OCI-LY3 (cell line): ENCODE measurements around the gene DEXI.

ENCODE experiments used
- H2AFZ ChIP-seq: fragments of 200-600, 300-600 bp; shearing (Covaris generic); 2 replicates; pipeline ENCODE4 v1.6.0; 2014; ENCODE audit warnings: antibody characterized with exemption, low read depth, low read length
- H3K27ac ChIP-seq: fragments of 200-600, 300-600 bp; sonication (generic); 2 replicates; pipeline ENCODE4 v1.5.1; 2014; ENCODE audit warnings: mild to moderate bottlenecking, low read length, moderate library complexity, mixed read lengths
- H3K27me3 ChIP-seq: fragments of 200-600, 300-600 bp; sonication (generic); 2 replicates; pipeline ENCODE4 v1.6.1; 2014; ENCODE audit warnings: low read depth, low read length, mixed read lengths
- H3K36me3 ChIP-seq: fragments of 200-600, 300-600 bp; sonication (generic); replicated peaks from 2 replicates; pipeline ENCODE3; 2014; ENCODE audit warnings: low read depth, low read length, mixed read lengths
- H3K4me1 ChIP-seq: fragments of 300-600, 200-600 bp; sonication (generic); 2 replicates; pipeline ENCODE4 v1.6.1; 2014; ENCODE audit warnings: low read length, mixed read lengths
- H3K4me2 ChIP-seq: fragments of 200-600, 300-600 bp; sonication (generic); 2 replicates; pipeline ENCODE4 v1.6.1; 2014; ENCODE audit warnings: low read length, mixed read lengths
- H3K4me3 ChIP-seq: fragments of 300-600, 200-600 bp; sonication (generic); 2 replicates; pipeline ENCODE4 v1.5.1; 2014; ENCODE audit warnings: antibody characterized with exemption, mild to moderate bottlenecking, low read length, moderate library complexity
- H3K79me2 ChIP-seq: fragments of 300-600, 200-600 bp; shearing (Covaris generic); 2 replicates; pipeline ENCODE4 v1.6.1; 2014; ENCODE audit warnings: mild to moderate bottlenecking, low read length, mixed read lengths
- H3K9ac ChIP-seq: fragments of 300-600, 200-600 bp; shearing (Covaris generic); 2 replicates; pipeline ENCODE4 v1.6.0; 2014; ENCODE audit warnings: mild to moderate bottlenecking, low read length, moderate library complexity
- H3K9me3 ChIP-seq: fragments of 200-600, 300-600 bp; shearing (Covaris generic); 2 replicates; pipeline ENCODE4 v1.6.1; 2014; ENCODE audit warnings: low read length, mixed read lengths; ENCODE audit not compliant: insufficient read depth
- H4K20me1 ChIP-seq: fragments of 200-600, 300-600 bp; sonication (generic); 2 replicates; pipeline ENCODE4 v1.6.1; 2016; ENCODE audit warnings: low read length, mixed read lengths; ENCODE audit not compliant: insufficient read depth
- EZH2phosphoT487 ChIP-seq: fragments of 200-600 bp; shearing (Covaris generic); IDR thresholded peaks from 2 replicates; pipeline ENCODE4 v1.6.1; 2018; ENCODE audit warnings: antibody characterized with exemption, mixed run types, low read depth
- TF ChIP-seq, protein P1 (sequence below): fragments of 200-600, 300-600 bp; sonication (generic); IDR thresholded peaks from 2 replicates; pipeline ENCODE4 v1.5.1; 2014; ENCODE audit warnings: antibody characterized with exemption, low read length, low read depth

Gene DEXI

DNA sequence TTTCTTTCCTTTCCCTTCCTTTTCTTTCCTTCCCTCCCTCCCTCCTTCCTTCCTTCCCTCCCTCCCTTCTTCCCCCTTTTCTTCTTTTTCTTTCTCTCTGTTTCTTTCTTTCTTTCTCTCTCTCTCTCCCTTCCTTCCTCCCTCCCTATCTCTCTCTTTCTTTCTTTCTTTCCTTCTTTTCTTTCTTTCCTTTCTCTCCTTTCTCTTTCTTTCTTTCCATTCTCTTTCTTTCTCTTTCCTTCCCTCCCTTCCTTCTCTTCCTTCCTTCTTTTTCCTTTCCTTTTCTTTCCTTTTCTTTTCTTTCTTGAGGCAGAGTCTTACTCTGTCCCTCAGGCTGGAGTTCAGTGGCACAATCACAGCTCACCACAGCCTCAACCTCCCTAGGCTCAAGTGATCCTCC is 31.0 kb downstream of the DEXI start:
- no peaks in the 10 kb centered on the region for H3K27me3 ChIP-seq
- H3K9me3 ChIP-seq = no peaks in the 10 kb centered on the region
- H3K4me1 ChIP-seq = peaks cover 51% of the 10 kb centered on the region
- TF ChIP-seq EZH2phosphoT487 = no peak
- TF ChIP-seq, protein P1, sequence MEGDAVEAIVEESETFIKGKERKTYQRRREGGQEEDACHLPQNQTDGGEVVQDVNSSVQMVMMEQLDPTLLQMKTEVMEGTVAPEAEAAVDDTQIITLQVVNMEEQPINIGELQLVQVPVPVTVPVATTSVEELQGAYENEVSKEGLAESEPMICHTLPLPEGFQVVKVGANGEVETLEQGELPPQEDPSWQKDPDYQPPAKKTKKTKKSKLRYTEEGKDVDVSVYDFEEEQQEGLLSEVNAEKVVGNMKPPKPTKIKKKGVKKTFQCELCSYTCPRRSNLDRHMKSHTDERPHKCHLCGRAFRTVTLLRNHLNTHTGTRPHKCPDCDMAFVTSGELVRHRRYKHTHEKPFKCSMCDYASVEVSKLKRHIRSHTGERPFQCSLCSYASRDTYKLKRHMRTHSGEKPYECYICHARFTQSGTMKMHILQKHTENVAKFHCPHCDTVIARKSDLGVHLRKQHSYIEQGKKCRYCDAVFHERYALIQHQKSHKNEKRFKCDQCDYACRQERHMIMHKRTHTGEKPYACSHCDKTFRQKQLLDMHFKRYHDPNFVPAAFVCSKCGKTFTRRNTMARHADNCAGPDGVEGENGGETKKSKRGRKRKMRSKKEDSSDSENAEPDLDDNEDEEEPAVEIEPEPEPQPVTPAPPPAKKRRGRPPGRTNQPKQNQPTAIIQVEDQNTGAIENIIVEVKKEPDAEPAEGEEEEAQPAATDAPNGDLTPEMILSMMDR = no peak
- H3K4me2 ChIP-seq = no peak overlapping the region
- H3K79me2 ChIP-seq = peaks cover 46% of the 10 kb centered on the region
- no peak overlapping the region for H2AFZ ChIP-seq
- peaks cover 82% of the 10 kb centered on the region for H4K20me1 ChIP-seq
- no peak overlapping the region for H3K27ac ChIP-seq
- H3K4me3 ChIP-seq = no peak overlapping the region
- H3K36me3 ChIP-seq = peaks cover 82% of the 10 kb centered on the region
- H3K9ac ChIP-seq = no peak overlapping the region

DNA sequence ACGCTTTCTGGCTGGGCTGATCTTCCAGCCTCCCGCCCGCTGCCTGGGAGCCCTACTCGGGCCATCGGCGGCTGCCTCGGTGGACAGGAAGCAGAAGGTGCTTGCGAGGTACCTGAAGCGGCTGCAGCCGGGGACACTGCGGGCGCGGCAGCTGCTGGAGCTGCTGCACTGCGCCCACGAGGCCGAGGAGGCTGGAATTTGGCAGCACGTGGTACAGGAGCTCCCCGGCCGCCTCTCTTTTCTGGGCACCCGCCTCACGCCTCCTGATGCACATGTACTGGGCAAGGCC is 34.6 kb downstream of the DEXI start:
- Histone ChIP-seq H3K79me2 (peaks cover 52% of the 10 kb centered on the region), H3K27ac (no peak overlapping the region), H3K36me3 (peaks cover 85% of the 10 kb centered on the region), H3K9me3 (no peaks in the 10 kb centered on the region), H3K4me3 (no peak overlapping the region), H3K4me1 (peaks cover 23% of the 10 kb centered on the region), H3K4me2 (no peak overlapping the region), H3K9ac (no peak overlapping the region), H4K20me1 (peaks cover 92% of the 10 kb centered on the region), H2AFZ (no peak overlapping the region), H3K27me3 (no peaks in the 10 kb centered on the region)
- TF ChIP-seq, protein P1 = no peak
- TF ChIP-seq EZH2phosphoT487 = no peak

DNA sequence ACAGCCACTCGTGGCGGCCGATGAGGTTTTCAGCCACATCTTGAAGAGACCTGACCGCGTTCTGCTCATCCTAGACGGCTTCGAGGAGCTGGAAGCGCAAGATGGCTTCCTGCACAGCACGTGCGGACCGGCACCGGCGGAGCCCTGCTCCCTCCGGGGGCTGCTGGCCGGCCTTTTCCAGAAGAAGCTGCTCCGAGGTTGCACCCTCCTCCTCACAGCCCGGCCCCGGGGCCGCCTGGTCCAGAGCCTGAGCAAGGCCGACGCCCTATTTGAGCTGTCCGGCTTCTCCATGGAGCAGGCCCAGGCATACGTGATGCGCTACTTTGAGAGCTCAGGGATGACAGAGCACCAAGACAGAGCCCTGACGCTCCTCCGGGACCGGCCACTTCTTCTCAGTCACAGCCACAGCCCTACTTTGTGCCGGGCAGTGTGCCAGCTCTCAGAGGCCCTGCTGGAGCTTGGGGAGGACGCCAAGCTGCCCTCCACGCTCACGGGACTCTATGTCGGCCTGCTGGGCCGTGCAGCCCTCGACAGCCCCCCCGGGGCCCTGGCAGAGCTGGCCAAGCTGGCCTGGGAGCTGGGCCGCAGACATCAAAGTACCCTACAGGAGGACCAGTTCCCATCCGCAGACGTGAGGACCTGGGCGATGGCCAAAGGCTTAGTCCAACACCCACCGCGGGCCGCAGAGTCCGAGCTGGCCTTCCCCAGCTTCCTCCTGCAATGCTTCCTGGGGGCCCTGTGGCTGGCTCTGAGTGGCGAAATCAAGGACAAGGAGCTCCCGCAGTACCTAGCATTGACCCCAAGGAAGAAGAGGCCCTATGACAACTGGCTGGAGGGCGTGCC is 35.1 kb downstream of the DEXI start:
- H2AFZ ChIP-seq = no peak overlapping the region
- peaks cover 92% of the 10 kb centered on the region for H4K20me1 ChIP-seq
- peaks cover 58% of the 10 kb centered on the region for H3K79me2 ChIP-seq
- no peak overlapping the region for H3K27ac ChIP-seq
- H3K4me1 ChIP-seq = peaks cover 17% of the 10 kb centered on the region
- no peak overlapping the region for H3K4me3 ChIP-seq
- TF ChIP-seq EZH2phosphoT487 = no peak
- TF ChIP-seq, protein P1 = no peak
- H3K4me2 ChIP-seq = no peak overlapping the region
- no peak overlapping the region for H3K9ac ChIP-seq
- H3K9me3 ChIP-seq = no peaks in the 10 kb centered on the region
- no peaks in the 10 kb centered on the region for H3K27me3 ChIP-seq
- H3K36me3 ChIP-seq = peaks cover 85% of the 10 kb centered on the region

DNA sequence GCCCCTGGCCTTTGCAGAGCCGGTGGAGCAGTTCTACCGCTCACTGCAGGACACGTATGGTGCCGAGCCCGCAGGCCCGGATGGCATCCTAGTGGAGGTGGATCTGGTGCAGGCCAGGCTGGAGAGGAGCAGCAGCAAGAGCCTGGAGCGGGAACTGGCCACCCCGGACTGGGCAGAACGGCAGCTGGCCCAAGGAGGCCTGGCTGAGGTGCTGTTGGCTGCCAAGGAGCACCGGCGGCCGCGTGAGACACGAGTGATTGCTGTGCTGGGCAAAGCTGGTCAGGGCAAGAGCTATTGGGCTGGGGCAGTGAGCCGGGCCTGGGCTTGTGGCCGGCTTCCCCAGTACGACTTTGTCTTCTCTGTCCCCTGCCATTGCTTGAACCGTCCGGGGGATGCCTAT is 35.8 kb downstream of the DEXI start:
- Histone ChIP-seq H3K27ac (no peak overlapping the region), H3K9me3 (no peaks in the 10 kb centered on the region), H3K4me2 (no peak overlapping the region), H3K4me1 (peaks cover 11% of the 10 kb centered on the region), H3K79me2 (peaks cover 64% of the 10 kb centered on the region), H2AFZ (no peak overlapping the region), H3K27me3 (no peaks in the 10 kb centered on the region), H4K20me1 (peaks cover 92% of the 10 kb centered on the region), H3K36me3 (peaks cover 88% of the 10 kb centered on the region), H3K4me3 (no peak overlapping the region), H3K9ac (no peak overlapping the region)
- TF ChIP-seq EZH2phosphoT487 = no peak
- TF ChIP-seq, protein P1 = no peak
